ENCODE measurements around the gene FAM20C.
A peak's percentile ranks its signal among the peaks of the same experiment; 100 is the strongest.

FAM20C gene

GRCh38 chr7:157008-157310, 35.4 kb upstream of the FAM20C start:
- intact Hi-C loops (cut with DNase I; ENCODE audit: low total_unique reads) = no loop called here
- no peaks in the 10 kb centered on the region for H3K9me3 ChIP-seq
- TF ChIP-seq, protein P1, sequence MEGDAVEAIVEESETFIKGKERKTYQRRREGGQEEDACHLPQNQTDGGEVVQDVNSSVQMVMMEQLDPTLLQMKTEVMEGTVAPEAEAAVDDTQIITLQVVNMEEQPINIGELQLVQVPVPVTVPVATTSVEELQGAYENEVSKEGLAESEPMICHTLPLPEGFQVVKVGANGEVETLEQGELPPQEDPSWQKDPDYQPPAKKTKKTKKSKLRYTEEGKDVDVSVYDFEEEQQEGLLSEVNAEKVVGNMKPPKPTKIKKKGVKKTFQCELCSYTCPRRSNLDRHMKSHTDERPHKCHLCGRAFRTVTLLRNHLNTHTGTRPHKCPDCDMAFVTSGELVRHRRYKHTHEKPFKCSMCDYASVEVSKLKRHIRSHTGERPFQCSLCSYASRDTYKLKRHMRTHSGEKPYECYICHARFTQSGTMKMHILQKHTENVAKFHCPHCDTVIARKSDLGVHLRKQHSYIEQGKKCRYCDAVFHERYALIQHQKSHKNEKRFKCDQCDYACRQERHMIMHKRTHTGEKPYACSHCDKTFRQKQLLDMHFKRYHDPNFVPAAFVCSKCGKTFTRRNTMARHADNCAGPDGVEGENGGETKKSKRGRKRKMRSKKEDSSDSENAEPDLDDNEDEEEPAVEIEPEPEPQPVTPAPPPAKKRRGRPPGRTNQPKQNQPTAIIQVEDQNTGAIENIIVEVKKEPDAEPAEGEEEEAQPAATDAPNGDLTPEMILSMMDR (IDR thresholded peaks at IDR 0.05) = no peak
- H3K27ac ChIP-seq = no peak overlapping the region
- no peak for DNase-seq
- no peaks in the 10 kb centered on the region for H3K27me3 ChIP-seq
- no peak overlapping the region for H3K4me3 ChIP-seq
- peaks cover 0 to 13% (median 5%) of the 10 kb centered on the region in 4 donors for H3K4me1 ChIP-seq
- H3K36me3 ChIP-seq = no peaks in the 10 kb centered on the region

DNA sequence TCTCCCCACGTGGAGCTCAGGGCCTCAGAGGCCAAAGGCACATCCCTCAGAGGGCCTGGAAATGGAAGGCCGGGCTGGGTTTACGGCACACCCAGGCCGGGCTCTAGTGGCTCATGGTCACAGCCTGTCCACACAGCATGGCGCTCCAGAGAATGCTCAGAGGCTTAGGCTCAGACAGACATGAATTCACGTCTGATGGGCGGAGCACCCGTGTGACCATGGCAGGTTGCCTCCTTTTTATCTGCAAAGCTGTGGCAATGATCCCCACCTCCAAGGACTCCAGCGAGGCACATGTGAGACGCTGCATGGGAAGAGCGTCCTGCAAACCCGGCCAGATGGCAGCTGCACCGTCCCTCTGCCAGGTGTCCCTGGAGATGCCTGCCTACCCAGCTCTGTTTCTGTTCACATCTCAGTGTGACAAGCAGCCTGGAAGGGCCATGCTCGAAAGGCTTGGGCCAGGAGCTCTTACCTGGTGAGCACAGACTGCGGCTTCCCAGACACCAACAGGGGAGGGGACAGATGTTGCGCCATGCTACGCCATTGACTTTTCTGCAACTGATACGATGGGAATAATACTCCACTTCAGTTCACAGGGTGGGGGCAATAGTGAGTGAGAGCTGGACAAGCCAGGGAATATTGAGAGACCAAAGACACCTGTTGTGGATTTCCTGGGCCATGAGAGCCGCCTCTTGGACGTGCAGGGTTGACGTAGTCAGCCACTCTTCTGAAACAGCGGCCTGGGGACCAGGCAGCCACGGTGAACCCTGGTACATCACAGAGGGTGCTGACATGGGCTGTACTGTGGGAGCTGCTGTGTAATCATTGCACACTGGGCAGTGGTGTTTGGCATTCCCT, 34.4 kb upstream of the FAM20C start:
- intact Hi-C loops (cut with DNase I; ENCODE audit: low total_unique reads) = no loop called here
- no peak overlapping the region for H3K27ac ChIP-seq
- no peak for DNase-seq
- peaks cover 0 to 5% of the 10 kb centered on the region in 2 donors for H3K27me3 ChIP-seq
- H3K4me1 ChIP-seq = peaks cover 0 to 12% (median 5%) of the 10 kb centered on the region in 4 donors
- no peaks in the 10 kb centered on the region for H3K9me3 ChIP-seq
- TF ChIP-seq, protein P1 (IDR thresholded peaks at IDR 0.05) = no peak
- no peak overlapping the region for H3K4me3 ChIP-seq
- H3K36me3 ChIP-seq = no peaks in the 10 kb centered on the region

- TF ChIP-seq, protein P1 (IDR thresholded peaks at IDR 0.05) = no peak
Measured at GRCh38 chr7:158771-159170, 33.6 kb upstream of the FAM20C start.

GRCh38 chr7:159370-160270, 32.8 kb upstream of the FAM20C start:
- intact Hi-C loops (cut with DNase I; ENCODE audit: low total_unique reads) = no loop called here
- H3K4me1 ChIP-seq = no peaks in the 10 kb centered on the region
- no peaks in the 10 kb centered on the region for H3K36me3 ChIP-seq
- H3K9me3 ChIP-seq = no peaks in the 10 kb centered on the region
- TF ChIP-seq, protein P1 (IDR thresholded peaks at IDR 0.05) = no peak
- peaks cover 0 to 21% of the 10 kb centered on the region in 2 donors for H3K27me3 ChIP-seq
- H3K4me3 ChIP-seq = no peak overlapping the region
- peak in 1 of 2 donors; percentile 54 for DNase-seq
- H3K27ac ChIP-seq = no peak overlapping the region

More at GRCh38 chr7:158771-159170, 33.6 kb upstream of the FAM20C start:
- no peak for DNase-seq
- Histone ChIP-seq H3K9me3 (no peaks in the 10 kb centered on the region), H3K27me3 (peaks cover 0 to 13% of the 10 kb centered on the region in 2 donors), H3K4me1 (peaks cover 0 to 5% (median 2%) of the 10 kb centered on the region in 4 donors), H3K27ac (no peak overlapping the region), H3K36me3 (no peaks in the 10 kb centered on the region), H3K4me3 (no peak overlapping the region)
- intact Hi-C loops (cut with DNase I; ENCODE audit: low total_unique reads) = no loop called here

DNA sequence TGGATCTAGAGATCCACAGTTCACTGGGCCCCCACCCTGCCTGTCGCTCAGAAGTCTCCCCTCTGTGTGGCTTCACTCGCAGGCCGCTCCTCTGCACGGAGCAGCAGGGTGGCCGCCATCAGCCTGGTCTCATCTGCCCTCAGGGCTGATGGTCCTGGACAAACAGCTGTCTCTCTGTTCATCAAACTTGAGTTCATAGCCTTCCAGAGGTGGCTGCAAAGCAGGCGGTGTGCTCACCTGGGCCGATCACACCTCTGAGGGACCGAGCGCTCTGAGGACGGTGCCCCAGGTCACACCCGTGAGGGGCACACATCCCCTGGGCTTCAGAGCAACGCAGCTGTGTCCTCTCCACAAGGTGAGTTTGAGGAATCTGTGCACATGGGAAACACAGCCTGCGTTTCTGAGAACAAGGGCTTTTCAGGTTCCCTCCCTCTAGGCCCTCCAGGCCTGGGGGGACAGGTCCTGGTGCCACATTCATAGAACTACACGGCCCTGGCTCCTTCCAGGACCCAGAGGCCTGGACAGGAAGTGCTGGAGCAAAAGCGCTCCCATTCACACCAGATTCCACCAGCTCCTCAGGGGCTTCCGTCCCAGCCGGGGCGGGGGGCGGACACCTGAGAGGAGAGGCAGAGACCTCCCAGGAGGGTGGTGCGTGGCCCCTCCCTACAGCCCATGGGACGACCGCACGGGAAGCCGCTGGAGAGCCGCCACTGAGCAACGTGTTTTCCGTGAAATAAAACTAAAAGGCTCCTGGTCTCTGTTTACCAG, 31.2 kb upstream of the FAM20C start:
- DNase-seq = peak in 1 of 2 donors; percentile 53
- intact Hi-C loops (cut with DNase I; ENCODE audit: low total_unique reads) = no loop called here
- Histone ChIP-seq H3K4me3 (no peak overlapping the region), H3K27ac (no peak overlapping the region), H3K36me3 (no peaks in the 10 kb centered on the region), H3K27me3 (peaks cover 0 to 27% of the 10 kb centered on the region in 2 donors), H3K9me3 (no peaks in the 10 kb centered on the region), H3K4me1 (no peaks in the 10 kb centered on the region)
- TF ChIP-seq, protein P1 (IDR thresholded peaks at IDR 0.05) = no peak

Data from tibial artery (tissue), 4 donors.